Colonic mucosa (tissue), 4 donors: ENCODE data around the gene GHDC. TPM values are rescaled to one million over a fixed set of nuclear protein-coding genes. Genes with fewer than 3 reads are reported as not detected.
"Not testable (repeated sequence)": the region's sequence is repeated elsewhere in the genome, so short reads cannot be mapped to it uniquely, and the experiment has no call there.

ENCODE experiments used
- DNase-seq: peaks from one replicate; pipeline ENCODE4 v3.0.0-alpha.2; 2020
- H3K27ac ChIP-seq: fragments of 200-600 bp; one replicate; pipeline ENCODE4 v1.8.0; 2021
- H3K27me3 ChIP-seq: fragments of 200-600 bp; one replicate; pipeline ENCODE4 v1.8.0; 2021
- H3K36me3 ChIP-seq: fragments of 200-600 bp; one replicate; pipeline ENCODE4 v1.8.0; 2021
- H3K4me1 ChIP-seq: fragments of 200-600 bp; one replicate; pipeline ENCODE4 v1.8.0; 2021; ENCODE audit warnings: mild to moderate bottlenecking
- H3K4me3 ChIP-seq: fragments of 200-600 bp; one replicate; pipeline ENCODE4 v1.8.0; 2021
- H3K9ac ChIP-seq, 2 donors: one replicate each; pipeline ENCODE4 v1.7.0; 2013; ENCODE audit warnings: control low read depth in 2 of 2, low read depth in 2 of 2, low read length in 2 of 2
- H3K9me3 ChIP-seq: fragments of 200-600 bp; one replicate; pipeline ENCODE4 v1.8.0; 2021
- CTCF ChIP-seq: fragments of 200-600 bp; IDR thresholded peaks from one replicate; pipeline ENCODE4 v1.8.0; 2022; ENCODE audit warnings: antibody characterized with exemption, mild to moderate bottlenecking
- intact Hi-C: fragments of 100-400 bp; cut with DNase I; formaldehyde crosslinking; loops from one replicate; pipeline ENCODE4 v1.14.1; 2022
- total RNA-seq, 2 donors: library from RNA; stranded (reverse); fragmentation: NEBNext Ultra II Directional in 1 of 2; extraction: Animal tissue kit (Norgen Biotek cat#: 25700) in 1 of 2; gene quantifications; one replicate each; pipeline ENCODE4 v1.2.1, GENCODE V29; 2021
- donor health status: healthy.
- donor health status: DM: no; HTN: no; CAD: no.
- donor health status: DM: no; HTN: no; CAD: no.

The GHDC gene
- total RNA-seq, 2 donors from 2014 or later, result 20.6 to 23.0 TPM

GRCh38 chr17:42141382-42141781, 52.9 kb downstream of the GHDC start:
- Histone ChIP-seq H3K36me3 (peaks cover 4% of the 10 kb centered on the region), H3K27me3 (no peaks in the 10 kb centered on the region), H3K9ac (no peak overlapping the region), H3K9me3 (no peaks in the 10 kb centered on the region), H3K4me3 (no peak overlapping the region), H3K27ac (no peak overlapping the region), H3K4me1 (peaks cover 15% of the 10 kb centered on the region)
- TF ChIP-seq CTCF, result no peak
- intact Hi-C loops, result no loop called here
- DNase-seq, result no peak

- intact Hi-C loops, H3K4me3 ChIP-seq, H3K9ac ChIP-seq, H3K9me3 ChIP-seq, H3K36me3 ChIP-seq, H3K27me3 ChIP-seq, DNase-seq, H3K27ac ChIP-seq: not testable (repeated sequence)
- H3K4me1 ChIP-seq, result peaks cover 15% of the 10 kb centered on the region
Measured at GRCh38 chr17:42140690-42141089, 53.6 kb downstream of the GHDC start.

Other genes starting within 250 kb of the GHDC start
- 10 to 100 TPM; 44.7 to 49.4 TPM for gene CNP, start 227.7 kb downstream of the GHDC start, total RNA-seq
- gene DNAJC7, start 177.1 kb downstream of the GHDC start, total RNA-seq, result 100 to 1,000 TPM in 1 of 2 donors, 10 to 100 TPM in 1; 82.7 to 103 TPM
- 10 to 100 TPM; 25.8 to 26.3 TPM for gene NKIRAS2, start 174.4 kb downstream of the GHDC start, total RNA-seq
- gene C17orf113, start 143.9 kb downstream of the GHDC start, total RNA-seq, result 1 to 10 TPM in 1 of 2 donors, under 1 TPM in 1; 0.84 to 1.2 TPM
- gene ZNF385C, start 96.0 kb downstream of the GHDC start, total RNA-seq, result under 1 TPM; 0.20 to 0.32 TPM
- 10 to 100 TPM; 10.6 to 11.3 TPM for gene DHX58, start 81.8 kb downstream of the GHDC start, total RNA-seq
- 10 to 100 TPM; 16.9 to 59.8 TPM for gene KAT2A, start 73.1 kb downstream of the GHDC start, total RNA-seq
- gene HSPB9, start 71.7 kb downstream of the GHDC start, total RNA-seq, result not detected
- 100 to 1,000 TPM; 148 to 171 TPM for gene RAB5C, start 39.5 kb downstream of the GHDC start, total RNA-seq
- gene KCNH4, start 13.4 kb downstream of the GHDC start, total RNA-seq, result under 1 TPM in 1 of 2 donors, not detected in 1; 0.07 TPM
- gene HCRT, start 9.0 kb downstream of the GHDC start, total RNA-seq, result not detected
- 10 to 100 TPM; 29.3 to 38.4 TPM for gene STAT5B, start 81.9 kb upstream of the GHDC start, total RNA-seq
- gene STAT5A, start 94.0 kb upstream of the GHDC start, total RNA-seq, result 10 to 100 TPM; 22.0 to 22.4 TPM
- 100 to 1,000 TPM; 137 to 216 TPM for gene STAT3, start 193.9 kb upstream of the GHDC start, total RNA-seq
- 10 to 100 TPM; 25.2 to 74.6 TPM for gene CAVIN1, start 228.8 kb upstream of the GHDC start, total RNA-seq